ENCODE results near the gene FAM110A. TPM values are rescaled to one million over a fixed set of nuclear protein-coding genes. Genes with fewer than 3 reads are reported as not detected.

The FAM110A gene
- total RNA-seq, 1 donor from 2014 or later: 7.1 TPM

DNA sequence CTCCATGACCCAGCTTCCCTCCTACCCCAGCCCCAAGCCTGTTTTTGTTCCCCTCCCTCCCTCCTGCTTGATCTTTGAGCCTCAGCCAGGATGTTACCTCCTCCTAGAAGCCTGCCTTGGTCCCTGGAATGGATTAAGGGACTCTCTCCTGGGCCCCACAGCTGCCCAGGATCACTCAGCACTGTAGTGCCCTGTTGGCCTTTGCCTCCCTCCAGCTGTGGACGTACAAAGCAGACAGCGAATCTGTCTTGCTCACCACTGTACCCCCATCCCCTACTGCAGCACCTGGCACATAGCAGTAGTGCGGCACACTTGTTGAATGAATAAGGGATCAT is 11.8 kb upstream of the FAM110A start:
- no peak for DNase-seq (ENCODE audit: low read depth)
- H3K27me3 ChIP-seq (ENCODE audit: control insufficient read depth, insufficient read depth, low read length): no peaks in the 10 kb centered on the region
- H3K4me3 ChIP-seq (ENCODE audit: low read depth, low read length): no peak overlapping the region
- no peaks in the 10 kb centered on the region for H3K36me3 ChIP-seq (ENCODE audit: control insufficient read depth, insufficient read depth, low read length)
- FAIRE-seq: no peak
- TF ChIP-seq, protein P1, sequence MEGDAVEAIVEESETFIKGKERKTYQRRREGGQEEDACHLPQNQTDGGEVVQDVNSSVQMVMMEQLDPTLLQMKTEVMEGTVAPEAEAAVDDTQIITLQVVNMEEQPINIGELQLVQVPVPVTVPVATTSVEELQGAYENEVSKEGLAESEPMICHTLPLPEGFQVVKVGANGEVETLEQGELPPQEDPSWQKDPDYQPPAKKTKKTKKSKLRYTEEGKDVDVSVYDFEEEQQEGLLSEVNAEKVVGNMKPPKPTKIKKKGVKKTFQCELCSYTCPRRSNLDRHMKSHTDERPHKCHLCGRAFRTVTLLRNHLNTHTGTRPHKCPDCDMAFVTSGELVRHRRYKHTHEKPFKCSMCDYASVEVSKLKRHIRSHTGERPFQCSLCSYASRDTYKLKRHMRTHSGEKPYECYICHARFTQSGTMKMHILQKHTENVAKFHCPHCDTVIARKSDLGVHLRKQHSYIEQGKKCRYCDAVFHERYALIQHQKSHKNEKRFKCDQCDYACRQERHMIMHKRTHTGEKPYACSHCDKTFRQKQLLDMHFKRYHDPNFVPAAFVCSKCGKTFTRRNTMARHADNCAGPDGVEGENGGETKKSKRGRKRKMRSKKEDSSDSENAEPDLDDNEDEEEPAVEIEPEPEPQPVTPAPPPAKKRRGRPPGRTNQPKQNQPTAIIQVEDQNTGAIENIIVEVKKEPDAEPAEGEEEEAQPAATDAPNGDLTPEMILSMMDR (IDR thresholded peaks at IDR 0.05; ENCODE audit: insufficient read depth, low read length, severe bottlenecking): no peak

DNA sequence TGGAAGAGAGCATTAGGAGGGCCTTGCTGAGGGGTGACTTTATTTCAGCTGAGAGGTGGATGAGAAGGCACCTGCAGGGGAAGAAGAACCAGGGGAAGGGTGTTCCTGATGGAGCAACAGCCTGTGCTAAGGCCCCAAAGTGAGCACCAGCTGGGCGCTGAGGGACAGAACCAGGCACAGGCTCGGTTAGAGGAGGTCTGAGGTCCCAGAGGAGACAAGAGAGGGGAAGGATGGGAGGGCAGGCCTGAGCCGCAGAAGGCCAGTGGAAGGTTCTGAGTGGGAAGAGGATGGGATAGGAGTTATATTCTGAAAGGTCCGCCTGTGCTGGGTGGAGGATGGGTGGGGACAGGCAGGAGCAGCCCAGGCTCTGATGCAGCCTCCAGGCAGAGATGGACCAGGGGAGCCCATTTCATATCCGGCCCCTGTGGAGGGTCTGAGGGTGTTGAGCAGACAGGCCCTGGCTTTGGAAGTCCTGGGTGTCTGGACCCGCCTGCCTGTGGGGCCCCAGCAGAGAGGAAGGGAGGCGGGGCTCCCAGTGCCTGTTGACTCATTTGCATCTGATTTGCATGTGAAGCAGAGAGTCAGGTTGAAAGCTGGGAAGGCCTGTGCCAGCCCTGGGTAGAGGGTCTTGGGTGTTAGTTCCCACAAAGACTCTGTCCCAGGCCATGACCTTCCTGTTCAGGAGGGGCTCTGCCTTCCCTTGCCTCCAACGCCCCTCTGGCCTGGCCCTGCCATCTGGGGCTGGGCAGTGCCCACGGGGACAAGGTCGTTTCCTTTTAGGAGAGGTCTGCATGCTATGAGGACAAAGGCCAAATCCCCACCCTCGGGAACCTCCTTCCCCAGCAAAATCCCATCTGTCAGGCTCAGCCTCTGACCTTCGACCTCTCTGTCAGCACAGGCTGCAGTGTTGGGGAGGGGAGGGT is 10.6 kb upstream of the FAM110A start:
- no peaks in the 10 kb centered on the region for H3K27me3 ChIP-seq (ENCODE audit: control insufficient read depth, insufficient read depth, low read length)
- FAIRE-seq (no peak), DNase-seq (ENCODE audit: low read depth) (no peak)
- H3K36me3 ChIP-seq (ENCODE audit: control insufficient read depth, insufficient read depth, low read length): no peaks in the 10 kb centered on the region
- TF ChIP-seq, protein P1 (IDR thresholded peaks at IDR 0.05; ENCODE audit: insufficient read depth, low read length, severe bottlenecking): no peak
- no peak overlapping the region for H3K4me3 ChIP-seq (ENCODE audit: low read depth, low read length)

DNA sequence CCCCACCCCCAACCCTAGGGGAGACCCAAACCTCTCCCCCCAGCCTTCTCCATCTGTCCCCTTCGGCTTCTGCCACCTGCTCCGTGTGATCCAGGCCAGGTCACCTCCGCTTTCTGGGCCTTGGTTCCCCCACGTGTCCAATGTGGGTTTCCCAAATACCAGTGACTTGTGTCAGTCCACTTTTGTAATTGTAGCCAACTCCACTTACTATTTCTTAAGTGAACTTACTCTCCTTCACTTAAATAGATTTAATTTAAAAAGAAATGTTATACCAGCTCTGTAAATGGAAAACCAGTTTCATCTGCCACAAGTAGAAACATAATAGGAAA is 10.0 kb upstream of the FAM110A start:
- no peak for FAIRE-seq
- TF ChIP-seq, protein P1 (IDR thresholded peaks at IDR 0.05; ENCODE audit: insufficient read depth, low read length, severe bottlenecking): no peak
- no peak for DNase-seq (ENCODE audit: low read depth)
- H3K4me3 ChIP-seq (ENCODE audit: low read depth, low read length): no peak overlapping the region
- no peaks in the 10 kb centered on the region for H3K27me3 ChIP-seq (ENCODE audit: control insufficient read depth, insufficient read depth, low read length)
- no peaks in the 10 kb centered on the region for H3K36me3 ChIP-seq (ENCODE audit: control insufficient read depth, insufficient read depth, low read length)

DNA sequence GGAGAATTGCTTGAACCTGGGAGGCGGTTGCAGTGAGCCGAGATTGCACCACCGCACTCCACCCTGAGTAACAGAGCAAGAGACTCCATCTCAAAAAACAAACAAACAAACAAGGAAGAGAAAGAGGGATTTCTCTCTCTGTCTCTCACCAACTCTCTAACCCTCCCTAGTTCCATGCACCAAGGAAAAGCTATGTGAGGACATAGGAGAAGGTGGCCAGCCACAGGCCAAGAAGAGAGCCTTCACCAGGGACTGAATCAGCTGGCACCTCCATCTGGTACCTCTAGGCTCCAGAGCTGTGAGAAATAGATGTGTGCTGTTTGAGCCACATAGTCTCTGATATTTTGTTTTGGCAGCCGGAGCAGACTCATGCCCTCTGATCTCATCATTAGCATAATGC is 9.0 kb upstream of the FAM110A start:
- FAIRE-seq: no peak
- Histone ChIP-seq H3K4me3 (ENCODE audit: low read depth, low read length) (no peak overlapping the region), H3K36me3 (ENCODE audit: control insufficient read depth, insufficient read depth, low read length) (no peaks in the 10 kb centered on the region), H3K27me3 (ENCODE audit: control insufficient read depth, insufficient read depth, low read length) (no peaks in the 10 kb centered on the region)
- TF ChIP-seq, protein P1 (IDR thresholded peaks at IDR 0.05; ENCODE audit: insufficient read depth, low read length, severe bottlenecking): no peak
- no peak for DNase-seq (ENCODE audit: low read depth)

DNA sequence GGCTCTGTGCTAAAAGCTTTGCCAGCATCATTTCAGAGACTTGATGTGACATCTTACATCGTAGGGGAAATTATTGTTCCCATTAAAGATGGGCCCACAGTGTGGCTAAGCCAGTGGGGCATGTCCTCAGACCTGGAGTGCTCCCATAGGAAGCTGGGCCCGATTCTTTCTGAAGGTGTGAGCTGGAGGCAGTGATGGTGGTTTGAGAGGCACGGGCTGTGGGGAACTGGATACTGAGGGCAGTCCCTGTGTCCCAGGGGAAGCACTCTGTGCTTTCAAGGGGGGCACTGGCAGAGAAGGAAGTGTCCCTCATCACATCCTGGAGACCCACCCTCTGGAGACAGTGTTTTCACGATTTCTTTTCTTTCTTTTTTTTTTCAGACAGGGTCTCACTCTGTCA is 8.6 kb upstream of the FAM110A start:
- Histone ChIP-seq H3K4me3 (ENCODE audit: low read depth, low read length) (no peak overlapping the region), H3K27me3 (ENCODE audit: control insufficient read depth, insufficient read depth, low read length) (no peaks in the 10 kb centered on the region), H3K36me3 (ENCODE audit: control insufficient read depth, insufficient read depth, low read length) (no peaks in the 10 kb centered on the region)
- DNase-seq (ENCODE audit: low read depth): no peak
- no peak for FAIRE-seq
- TF ChIP-seq, protein P1 (IDR thresholded peaks at IDR 0.05; ENCODE audit: insufficient read depth, low read length, severe bottlenecking): no peak
